Thyroid gland (tissue), 4 donors: ENCODE results near the gene CFAP46. TPM values are rescaled to one million over a fixed set of nuclear protein-coding genes. Genes with fewer than 3 reads are reported as not detected.

Source experiments
- DNase-seq, 2 donors: peaks; one replicate each; pipeline ENCODE4 v3.0.0-alpha.2; 2019
- H3K27ac ChIP-seq, 3 donors: fragments of 200-600 bp; sonication (generic); 1 replicate in 2 of 3; 2 replicates in 1 of 3; pipeline ENCODE4 v1.5.1; 2016 to 2019; ENCODE audit warnings: mild to moderate bottlenecking in 1 of 3, moderate library complexity in 1 of 3
- H3K27me3 ChIP-seq: fragments of 200-600 bp; sonication (generic); one replicate; pipeline ENCODE4 v1.5.1; 2019
- H3K36me3 ChIP-seq, 2 donors: fragments of 200-600 bp; sonication (generic); one replicate each; pipeline ENCODE4 v1.5.1; 2016 to 2019
- H3K4me1 ChIP-seq, 2 donors: fragments of 200-600 bp; sonication (generic); one replicate each; pipeline ENCODE4 v1.5.1; 2017 to 2019
- H3K4me3 ChIP-seq, 3 donors: fragments of 200-600 bp; sonication (generic); replicated peaks in 1 of 3; 1 replicate in 2 of 3; 2 replicates in 1 of 3; pipeline ENCODE4 v1.5.1; 2016; ENCODE audit warnings: mild to moderate bottlenecking in 1 of 3
- H3K9me3 ChIP-seq: fragments of 200-600 bp; sonication (generic); one replicate; pipeline ENCODE4 v1.5.1; 2017
- POLR2A ChIP-seq, 2 donors: fragments of 450-650 bp; IDR thresholded peaks; one replicate each; pipeline ENCODE4 v1.6.1; 2017; ENCODE audit warnings: antibody characterized with exemption in 2 of 2, mild to moderate bottlenecking in 2 of 2, moderate library complexity in 1 of 2
- WGBS, 2 donors: methylation state at CpG; one replicate each; pipeline ENCODE4 v1.1.5; 2017; 5-methylcytosine and 5-hydroxymethylcytosine counted together
- intact Hi-C: fragments of 100-400 bp; cut with DNase I; formaldehyde crosslinking; loops from one replicate; pipeline ENCODE4 v1.15.1; 2023
- total RNA-seq, 4 donors: library from RNA; depleted of rRNA; stranded (reverse); fragments of >200 nt; gene quantifications; one replicate each; pipeline ENCODE4 v1.2.3, GENCODE V29; 2016
- TF ChIP-seq, protein P1 (sequence below), 6 experiments: fragments of 200-600 bp in 3 of 6; fragments of 450-650 bp in 3 of 6; sonication (generic) in 3 of 6; IDR thresholded peaks; one replicate each; pipeline ENCODE4 v1.5.1; 2016 to 2019; ENCODE audit warnings: antibody characterized with exemption in 6 of 6, mild to moderate bottlenecking in 2 of 6, inconsistent platforms in 1 of 6, moderate library complexity in 1 of 6

CFAP46 gene
- total RNA-seq, 4 donors from 2014 or later, result 3.6 to 12.7 (median 9.1) TPM

DNA sequence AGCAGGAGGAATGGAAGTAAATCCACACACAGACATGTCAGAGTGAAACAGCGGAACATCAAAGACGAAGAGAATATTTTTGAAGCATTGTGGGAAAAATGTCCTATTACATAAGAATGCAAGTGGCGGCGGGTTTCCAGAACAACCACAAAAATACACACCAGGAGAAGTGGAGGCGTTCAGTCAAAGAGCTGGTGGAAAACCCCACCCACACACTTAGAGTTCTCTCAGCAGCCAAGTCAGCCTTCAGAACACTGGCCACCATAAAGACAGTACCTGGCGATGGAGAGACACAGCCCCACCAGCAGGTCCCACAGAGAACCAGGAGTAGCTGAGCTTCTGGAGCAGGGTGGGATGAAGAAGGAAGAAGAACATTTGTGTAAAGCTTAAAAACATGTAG, 180.1 kb downstream of the CFAP46 start:
- H3K27me3 ChIP-seq, result no peaks in the 10 kb centered on the region
- no peak overlapping the region for H3K4me3 ChIP-seq
- TF ChIP-seq, protein P1, sequence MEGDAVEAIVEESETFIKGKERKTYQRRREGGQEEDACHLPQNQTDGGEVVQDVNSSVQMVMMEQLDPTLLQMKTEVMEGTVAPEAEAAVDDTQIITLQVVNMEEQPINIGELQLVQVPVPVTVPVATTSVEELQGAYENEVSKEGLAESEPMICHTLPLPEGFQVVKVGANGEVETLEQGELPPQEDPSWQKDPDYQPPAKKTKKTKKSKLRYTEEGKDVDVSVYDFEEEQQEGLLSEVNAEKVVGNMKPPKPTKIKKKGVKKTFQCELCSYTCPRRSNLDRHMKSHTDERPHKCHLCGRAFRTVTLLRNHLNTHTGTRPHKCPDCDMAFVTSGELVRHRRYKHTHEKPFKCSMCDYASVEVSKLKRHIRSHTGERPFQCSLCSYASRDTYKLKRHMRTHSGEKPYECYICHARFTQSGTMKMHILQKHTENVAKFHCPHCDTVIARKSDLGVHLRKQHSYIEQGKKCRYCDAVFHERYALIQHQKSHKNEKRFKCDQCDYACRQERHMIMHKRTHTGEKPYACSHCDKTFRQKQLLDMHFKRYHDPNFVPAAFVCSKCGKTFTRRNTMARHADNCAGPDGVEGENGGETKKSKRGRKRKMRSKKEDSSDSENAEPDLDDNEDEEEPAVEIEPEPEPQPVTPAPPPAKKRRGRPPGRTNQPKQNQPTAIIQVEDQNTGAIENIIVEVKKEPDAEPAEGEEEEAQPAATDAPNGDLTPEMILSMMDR (IDR thresholded peaks at IDR 0.05), result no peak
- TF ChIP-seq POLR2A (IDR thresholded peaks at IDR 0.05), result no peak
- DNase-seq, result no peak
- no peak overlapping the region for H3K27ac ChIP-seq
- no peaks in the 10 kb centered on the region for H3K9me3 ChIP-seq
- H3K36me3 ChIP-seq, result peaks cover 0 to 6% of the 10 kb centered on the region in 2 donors
- 90 to 96% methylated on average over 6 of the region's 6 CpGs for WGBS, 2 donors
- no peaks in the 10 kb centered on the region for H3K4me1 ChIP-seq
- intact Hi-C loops, result no loop called here

DNA sequence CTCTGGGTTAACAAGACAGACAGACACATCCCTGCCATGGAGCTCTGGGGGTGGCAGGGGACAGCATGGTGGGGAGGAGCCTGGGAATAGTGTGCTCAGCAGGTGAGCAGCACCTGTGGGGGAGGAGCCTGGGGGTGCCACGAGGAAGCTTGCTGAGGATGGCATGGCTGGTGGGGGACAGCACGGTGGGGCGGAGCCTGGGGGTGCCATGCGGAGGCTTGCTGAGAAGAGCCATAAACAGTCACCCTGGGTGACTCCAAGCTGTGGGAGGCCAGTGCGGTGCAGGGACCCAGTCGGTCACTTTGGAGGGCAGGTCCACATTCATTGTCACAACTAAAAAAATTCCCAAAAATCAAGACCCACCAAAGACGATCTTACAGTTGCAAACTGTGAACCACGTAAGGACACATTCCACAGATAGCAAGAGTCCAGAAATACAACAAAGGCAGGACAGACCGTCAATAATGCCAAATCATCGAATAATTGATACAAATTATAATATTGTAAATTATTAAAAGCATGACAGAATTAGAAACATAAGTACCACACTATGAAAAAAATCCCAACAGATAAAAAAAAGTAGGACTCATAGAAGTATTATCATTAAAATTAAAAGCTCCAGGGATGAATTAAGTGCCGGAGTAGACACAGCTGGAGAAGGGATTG, 180.8 kb downstream of the CFAP46 start:
- no peaks in the 10 kb centered on the region for H3K9me3 ChIP-seq
- WGBS, 2 donors, result 95 to 96% methylated on average over 11 of the region's 11 CpGs
- no peak overlapping the region for H3K4me3 ChIP-seq
- H3K4me1 ChIP-seq, result no peaks in the 10 kb centered on the region
- DNase-seq, result no peak
- H3K27me3 ChIP-seq, result no peaks in the 10 kb centered on the region
- H3K36me3 ChIP-seq, result peaks cover 2 to 6% of the 10 kb centered on the region in 2 donors
- intact Hi-C loops, result no loop called here
- TF ChIP-seq, protein P1 (IDR thresholded peaks at IDR 0.05), result no peak
- no peak overlapping the region for H3K27ac ChIP-seq

DNA sequence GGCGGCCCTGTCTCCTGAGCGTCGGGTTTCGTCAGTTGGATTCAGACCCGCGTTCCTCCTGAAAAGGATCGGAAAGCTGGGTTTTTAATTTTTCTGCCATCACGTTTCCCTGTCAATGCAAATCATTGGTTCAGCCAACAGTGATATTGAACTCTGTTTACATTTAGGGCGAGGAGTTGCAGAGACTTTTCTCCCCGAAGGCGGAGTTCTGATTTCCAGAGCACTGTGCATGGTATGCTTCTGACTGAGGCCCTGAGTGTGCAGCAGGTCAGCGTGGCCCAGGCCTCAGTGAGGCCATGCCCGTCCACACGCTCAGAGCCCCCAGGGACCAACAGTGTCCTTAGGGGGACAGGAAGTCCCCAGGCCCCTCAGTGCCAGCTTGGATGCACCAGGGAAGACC, 183.5 kb downstream of the CFAP46 start:
- peaks cover 9 to 13% of the 10 kb centered on the region in 2 donors for H3K36me3 ChIP-seq

More for the DNA sequence above, 183.5 kb downstream of the CFAP46 start:
- H3K4me3 ChIP-seq, result no peak overlapping the region
- intact Hi-C loops, result no loop called here
- 96 to 98% methylated on average over 13 to 14 of the region's 14 CpGs for WGBS, 2 donors
- no peaks in the 10 kb centered on the region for H3K4me1 ChIP-seq
- no peak for DNase-seq
- no peaks in the 10 kb centered on the region for H3K9me3 ChIP-seq
- no peaks in the 10 kb centered on the region for H3K27me3 ChIP-seq
- TF ChIP-seq POLR2A (IDR thresholded peaks at IDR 0.05), result no peak
- TF ChIP-seq, protein P1 (IDR thresholded peaks at IDR 0.05), result no peak
- no peak overlapping the region for H3K27ac ChIP-seq

Other genes starting within 250 kb of the CFAP46 start
- gene NKX6-2, start 156.4 kb downstream of the CFAP46 start, total RNA-seq, result not detected
- under 1 TPM; 0.13 to 0.40 (median 0.29) TPM for gene ADGRA1, start 145.4 kb upstream of the CFAP46 start, total RNA-seq
- gene KNDC1, start 217.6 kb upstream of the CFAP46 start, total RNA-seq, result 1 to 10 TPM; 2.1 to 9.3 (median 3.5) TPM